ENCODE results near the gene IL25. TPM values are rescaled to one million over a fixed set of nuclear protein-coding genes. Genes with fewer than 3 reads are reported as not detected.

IL25 gene
- total and polyA plus RNA-seq, 10 of the 15 experiments (the other 5 are each of a cell fraction or from before 2014, with no cell fraction given) = not detected

DNA sequence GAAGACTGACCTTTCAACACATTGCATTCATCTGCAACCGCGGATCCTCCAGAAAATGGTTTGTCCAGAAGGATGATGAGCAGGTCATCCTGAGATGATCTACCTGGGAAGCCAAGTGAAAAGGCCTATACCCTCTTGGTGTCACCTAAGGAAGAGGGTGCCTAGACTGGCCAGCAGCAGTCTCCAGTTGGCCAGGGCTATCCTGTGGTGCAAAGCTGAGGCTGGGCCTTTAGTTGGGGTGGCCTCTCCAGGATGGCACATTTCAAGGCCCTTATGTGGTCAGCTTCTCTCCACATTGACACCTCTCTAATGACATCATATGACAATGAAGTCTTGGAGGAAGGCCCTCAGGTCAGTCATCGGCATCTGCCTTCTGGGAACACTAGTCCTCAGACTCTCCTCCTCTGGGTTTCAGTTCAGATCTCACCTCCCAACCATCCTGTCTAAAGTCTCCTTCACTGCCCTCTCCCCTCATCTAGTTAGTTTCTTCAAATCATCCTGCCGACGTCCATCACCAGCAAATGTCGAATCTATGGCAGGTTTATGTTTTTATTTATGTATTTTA lies 16.7 kb upstream of the IL25 start:
- no peak for ATAC-seq
- in situ Hi-C loops (cut with MboI) = no loop called here
- RAD21 ChIA-PET (ENCODE audit: unreplicated experiment) = no interaction called here
- Histone ChIP-seq H3K36me3 (ENCODE audit: control insufficient read depth in 2 of 2, insufficient read depth in 2 of 2, low read length in 1 of 2) (no peaks in the 10 kb centered on the region), H3K9me3 (replicated peaks; ENCODE audit: control insufficient read depth, insufficient read depth, low read length) (no peaks in the 10 kb centered on the region), H3K79me2 (ENCODE audit: control insufficient read depth, insufficient read depth, low read length) (no peaks in the 10 kb centered on the region), H2AFZ (ENCODE audit: control insufficient read depth, low read depth, low read length) (no peak overlapping the region), H3K4me2 (ENCODE audit: control insufficient read depth, insufficient read depth) (no peak overlapping the region), H3K9ac (ENCODE audit: control insufficient read depth, insufficient read depth, low read length) (no peak overlapping the region), H3K4me3 (no peak overlapping the region), H3K27ac (ENCODE audit: control insufficient read depth, insufficient read depth) (no peak overlapping the region), H3K4me1 (ENCODE audit: control insufficient read depth, insufficient read depth, low read length) (no peaks in the 10 kb centered on the region), H4K20me1 (ENCODE audit: control insufficient read depth, insufficient read depth) (no peaks in the 10 kb centered on the region), H3K27me3 (replicated peaks in 1 of 2; ENCODE audit: control insufficient read depth in 2 of 2, insufficient read depth in 2 of 2, low read length in 1 of 2) (peaks cover 7 to 11% of the 10 kb centered on the region in 2 experiments)
- 54% methylated on average over 6 of the region's 6 CpGs for WGBS (ENCODE audit: insufficient coverage, insufficient replicate concordance, low lambda C conversion rate, missing lambda C conversion rate)
- TF ChIP-seq NR2F1 (conservative IDR thresholded peaks at IDR 0.05) = no peak
- no peak for TF ChIP-seq BCL3 (IDR thresholded peaks at IDR 0.05; ENCODE audit: borderline replicate concordance, insufficient read depth, low read depth, low read length, poor library complexity, severe bottlenecking)
- TF ChIP-seq SIN3A (IDR thresholded peaks at IDR 0.05; ENCODE audit: low read depth, low read length) = no peak
- no peak for TF ChIP-seq MEF2A (IDR thresholded peaks at IDR 0.05; ENCODE audit: insufficient read depth, low read depth, low read length)
- no peak for TF ChIP-seq E4F1 (IDR thresholded peaks at IDR 0.05; ENCODE audit: borderline replicate concordance, partially characterized antibody)
- TF ChIP-seq TCF12 (IDR thresholded peaks at IDR 0.05; ENCODE audit: low read depth, low read length) = no peak
- no peak for TF ChIP-seq NRF1 (conservative IDR thresholded peaks at IDR 0.05; ENCODE audit: low read depth, low read length)
- no peak for TF ChIP-seq POU2F2 (IDR thresholded peaks at IDR 0.05; ENCODE audit: borderline replicate concordance, low read depth, low read length)
- TF ChIP-seq FOS (IDR thresholded peaks at IDR 0.05; ENCODE audit: borderline replicate concordance, extremely low read depth, insufficient read length) = no peak
- no peak for TF ChIP-seq ESRRA (IDR thresholded peaks at IDR 0.05; ENCODE audit: low read length)
- no peak for TF ChIP-seq HDGF (IDR thresholded peaks at IDR 0.05)
- TF ChIP-seq ZNF217 (IDR thresholded peaks at IDR 0.05) = no peak
- TF ChIP-seq ZBED1 (IDR thresholded peaks at IDR 0.05; ENCODE audit: borderline replicate concordance) = no peak
- FAIRE-seq = no peak
- SMC1A ChIA-PET (ENCODE audit: uncharacterized antibody, unreplicated experiment) = no interaction called here
- no TSS peak for BruUV-seq (replicated peaks)
- no peak for DNase-seq (ENCODE audit: low read depth, low spot score)
- CTCF ChIA-PET = no interaction called here
- intact Hi-C loops (cut with micrococcal nuclease; ENCODE audit: unreplicated experiment) = no loop called here
- POLR2A ChIA-PET = no interaction called here

All from GM12878 (cell line).